KMS-11 (cell line): ENCODE data around the gene LARGE1.

Source experiments
- H2AFZ ChIP-seq: fragments of 200-600 bp; sonication (generic); 2 replicates; pipeline ENCODE4 v1.6.1; 2016; ENCODE audit warnings: antibody characterized with exemption, mixed run types, low read depth
- H3K27ac ChIP-seq: fragments of 200-600 bp; sonication (generic); 2 replicates; pipeline ENCODE4 v1.6.1; 2016; ENCODE audit warnings: mild to moderate bottlenecking, mixed run types
- H3K27me3 ChIP-seq: fragments of 200-600 bp; sonication (generic); 2 replicates; pipeline ENCODE4 v1.6.1; 2017; ENCODE audit warnings: mild to moderate bottlenecking, low read depth, mixed run types, moderate library complexity; ENCODE audit not compliant: insufficient read depth
- H3K36me3 ChIP-seq: fragments of 200-600 bp; sonication (generic); 2 replicates; pipeline ENCODE4 v1.6.1; 2017; ENCODE audit warnings: mild to moderate bottlenecking, mixed run types; ENCODE audit not compliant: insufficient read depth
- H3K4me1 ChIP-seq: fragments of 200-600 bp; sonication (generic); 2 replicates; pipeline ENCODE4 v1.6.1; 2016; ENCODE audit warnings: mild to moderate bottlenecking, low read depth, mixed run types; ENCODE audit not compliant: poor library complexity, severe bottlenecking
- H3K4me2 ChIP-seq: fragments of 200-600 bp; sonication (generic); 2 replicates; pipeline ENCODE4 v1.7.0; 2016; ENCODE audit warnings: mild to moderate bottlenecking, mixed run types
- H3K4me3 ChIP-seq: fragments of 200-600 bp; sonication (generic); IDR thresholded peaks from 2 replicates; pipeline ENCODE4 v1.6.1; 2017; ENCODE audit warnings: low read depth, low read length, mixed read lengths; ENCODE audit not compliant: insufficient read depth
- H3K79me2 ChIP-seq: fragments of 200-600 bp; sonication (generic); 2 replicates; pipeline ENCODE4 v1.6.1; 2016; ENCODE audit warnings: low read depth, mixed run types; ENCODE audit not compliant: insufficient read depth
- H3K9ac ChIP-seq: fragments of 200-600 bp; sonication (generic); 2 replicates; pipeline ENCODE4 v1.6.1; 2016; ENCODE audit warnings: mild to moderate bottlenecking, mixed run types
- H4K20me1 ChIP-seq: fragments of 200-600 bp; sonication (generic); 2 replicates; pipeline ENCODE4 v1.6.1; 2016; ENCODE audit warnings: mild to moderate bottlenecking, mixed run types; ENCODE audit not compliant: insufficient read depth
- TF ChIP-seq, protein P1 (sequence below): fragments of 200-600 bp; sonication (generic); conservative IDR thresholded peaks from 2 replicates; pipeline ENCODE4 v1.6.1; 2017; ENCODE audit warnings: low read depth, mild to moderate bottlenecking, antibody characterized with exemption, low read length, moderate library complexity, mixed read lengths

The LARGE1 gene

DNA sequence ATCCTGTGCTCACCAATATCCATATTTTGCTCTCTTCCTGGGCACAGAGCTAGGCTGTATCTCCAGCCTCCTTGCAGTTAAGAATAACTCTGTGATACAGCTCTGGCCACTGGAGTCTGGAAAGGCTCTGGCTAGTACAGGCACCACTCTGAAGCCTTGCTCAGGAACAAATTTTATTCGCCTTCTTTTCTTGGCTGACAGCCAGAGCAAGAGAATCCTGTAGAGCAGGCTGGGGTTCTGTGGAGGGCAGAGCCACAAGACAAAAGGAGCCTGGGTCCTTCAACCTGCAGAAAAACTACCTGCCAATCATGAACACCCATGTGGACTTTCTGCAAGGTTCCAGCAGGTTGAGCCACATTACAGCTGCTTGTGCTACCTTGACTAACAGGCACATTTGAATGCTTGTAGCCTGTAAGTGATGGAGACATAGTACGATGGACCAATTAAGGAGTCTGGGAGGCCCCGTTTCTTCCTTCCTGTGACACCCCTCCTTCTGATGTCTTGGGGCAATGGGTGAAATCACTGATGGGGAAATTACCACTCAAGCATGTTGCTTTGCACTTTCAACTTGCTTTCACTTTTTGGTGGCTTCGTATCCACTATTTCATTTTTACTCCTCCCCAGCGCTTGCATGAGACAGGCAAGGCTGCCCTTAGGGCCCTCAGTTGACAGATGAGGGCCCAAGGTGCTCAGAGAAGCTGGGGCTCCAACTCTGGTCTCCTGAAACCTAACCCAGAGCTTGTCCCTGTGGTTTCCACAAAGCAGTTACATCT, 594.9 kb downstream of the LARGE1 start:
- no peaks in the 10 kb centered on the region for H3K4me1 ChIP-seq
- H3K27ac ChIP-seq, result no peak overlapping the region
- H2AFZ ChIP-seq, result no peak overlapping the region
- no peaks in the 10 kb centered on the region for H3K36me3 ChIP-seq
- H3K4me2 ChIP-seq, result no peak overlapping the region
- TF ChIP-seq, protein P1, sequence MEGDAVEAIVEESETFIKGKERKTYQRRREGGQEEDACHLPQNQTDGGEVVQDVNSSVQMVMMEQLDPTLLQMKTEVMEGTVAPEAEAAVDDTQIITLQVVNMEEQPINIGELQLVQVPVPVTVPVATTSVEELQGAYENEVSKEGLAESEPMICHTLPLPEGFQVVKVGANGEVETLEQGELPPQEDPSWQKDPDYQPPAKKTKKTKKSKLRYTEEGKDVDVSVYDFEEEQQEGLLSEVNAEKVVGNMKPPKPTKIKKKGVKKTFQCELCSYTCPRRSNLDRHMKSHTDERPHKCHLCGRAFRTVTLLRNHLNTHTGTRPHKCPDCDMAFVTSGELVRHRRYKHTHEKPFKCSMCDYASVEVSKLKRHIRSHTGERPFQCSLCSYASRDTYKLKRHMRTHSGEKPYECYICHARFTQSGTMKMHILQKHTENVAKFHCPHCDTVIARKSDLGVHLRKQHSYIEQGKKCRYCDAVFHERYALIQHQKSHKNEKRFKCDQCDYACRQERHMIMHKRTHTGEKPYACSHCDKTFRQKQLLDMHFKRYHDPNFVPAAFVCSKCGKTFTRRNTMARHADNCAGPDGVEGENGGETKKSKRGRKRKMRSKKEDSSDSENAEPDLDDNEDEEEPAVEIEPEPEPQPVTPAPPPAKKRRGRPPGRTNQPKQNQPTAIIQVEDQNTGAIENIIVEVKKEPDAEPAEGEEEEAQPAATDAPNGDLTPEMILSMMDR, result no peak
- H3K79me2 ChIP-seq, result no peaks in the 10 kb centered on the region
- no peak overlapping the region for H3K4me3 ChIP-seq
- no peaks in the 10 kb centered on the region for H4K20me1 ChIP-seq
- no peak overlapping the region for H3K9ac ChIP-seq
- H3K27me3 ChIP-seq, result no peaks in the 10 kb centered on the region

DNA sequence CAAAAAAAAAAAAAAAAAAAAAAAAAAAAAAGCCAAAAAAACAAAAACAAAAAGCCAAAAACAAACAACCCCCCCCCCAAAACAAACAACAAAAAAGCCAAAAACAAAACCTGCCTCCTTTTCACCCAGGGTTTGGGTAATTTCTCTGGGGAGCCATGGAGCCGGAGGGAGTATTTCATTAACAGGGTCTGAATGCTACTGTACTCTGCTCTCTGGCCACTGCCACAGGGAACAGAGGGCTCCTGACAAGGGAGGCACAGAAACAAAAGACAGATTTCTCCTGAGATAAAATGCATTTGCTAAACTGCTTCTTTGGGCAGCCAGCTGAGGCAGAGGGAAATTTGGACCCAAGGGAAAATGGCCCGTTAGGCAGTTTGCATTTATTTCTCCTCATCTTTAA, 596.0 kb downstream of the LARGE1 start:
- Histone ChIP-seq H3K4me3 (no peak overlapping the region), H3K4me2 (no peak overlapping the region), H3K4me1 (no peaks in the 10 kb centered on the region), H3K27ac (no peak overlapping the region), H4K20me1 (no peaks in the 10 kb centered on the region), H3K79me2 (no peaks in the 10 kb centered on the region), H2AFZ (no peak overlapping the region), H3K9ac (no peak overlapping the region), H3K27me3 (no peaks in the 10 kb centered on the region), H3K36me3 (no peaks in the 10 kb centered on the region)
- TF ChIP-seq, protein P1, result no peak

DNA sequence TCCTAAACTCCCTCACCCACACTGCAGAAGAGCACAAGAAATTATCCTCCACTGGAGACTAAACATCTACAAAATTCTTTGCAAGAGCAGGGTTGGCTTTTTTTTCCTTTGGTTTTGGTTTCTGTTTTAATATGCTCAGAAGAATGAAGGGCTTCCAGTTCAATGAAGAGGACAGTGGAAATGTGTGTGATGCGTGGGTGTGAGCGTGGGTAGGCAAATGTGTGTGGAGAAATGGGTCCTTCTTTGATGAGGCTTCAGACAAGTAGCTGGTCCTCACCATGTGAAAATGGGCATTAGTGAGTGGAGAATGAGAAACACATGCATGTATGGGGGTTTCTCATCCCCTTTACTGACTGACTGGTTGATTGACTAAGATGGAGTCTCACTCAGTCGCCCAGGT, 598.8 kb downstream of the LARGE1 start:
- Histone ChIP-seq H2AFZ (no peak overlapping the region), H3K27ac (no peak overlapping the region), H3K4me1 (no peaks in the 10 kb centered on the region), H3K4me3 (no peak overlapping the region), H3K36me3 (no peaks in the 10 kb centered on the region), H4K20me1 (no peaks in the 10 kb centered on the region), H3K27me3 (no peaks in the 10 kb centered on the region), H3K4me2 (no peak overlapping the region), H3K79me2 (no peaks in the 10 kb centered on the region), H3K9ac (no peak overlapping the region)
- TF ChIP-seq, protein P1, result no peak

DNA sequence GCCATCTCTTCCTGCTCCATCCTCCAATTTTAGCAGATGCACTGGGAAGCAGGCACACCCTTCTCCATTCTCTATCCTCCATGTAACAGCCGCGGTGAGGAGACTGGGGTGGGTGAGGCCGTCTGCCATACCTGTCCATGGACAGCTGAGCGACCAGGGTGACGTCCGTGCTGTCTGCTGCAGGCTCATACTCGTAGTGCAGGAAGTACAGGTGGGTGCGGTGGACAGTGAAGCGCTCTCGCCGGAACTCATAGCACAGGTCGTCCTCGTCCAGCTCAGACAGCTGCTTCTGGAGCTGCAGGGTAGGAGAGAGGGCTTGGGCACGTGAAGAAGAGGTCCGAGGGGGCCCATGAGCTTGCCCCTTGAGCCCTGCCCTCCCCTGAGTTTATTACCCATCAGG, 604.3 kb downstream of the LARGE1 start:
- Histone ChIP-seq H3K27ac (no peak overlapping the region), H2AFZ (no peak overlapping the region), H4K20me1 (no peaks in the 10 kb centered on the region), H3K79me2 (no peaks in the 10 kb centered on the region), H3K36me3 (no peaks in the 10 kb centered on the region), H3K4me1 (no peaks in the 10 kb centered on the region), H3K9ac (no peak overlapping the region), H3K4me3 (no peak overlapping the region), H3K27me3 (no peaks in the 10 kb centered on the region), H3K4me2 (no peak overlapping the region)
- TF ChIP-seq, protein P1, result no peak
